Measurements from ENCODE around the gene DYNLRB2. TPM values are rescaled to one million over a fixed set of nuclear protein-coding genes. Genes with fewer than 3 reads are reported as not detected.

DYNLRB2 gene
- total RNA-seq, 2 experiments from 2014 or later, result 0.31 TPM; not detected in 1

DNA sequence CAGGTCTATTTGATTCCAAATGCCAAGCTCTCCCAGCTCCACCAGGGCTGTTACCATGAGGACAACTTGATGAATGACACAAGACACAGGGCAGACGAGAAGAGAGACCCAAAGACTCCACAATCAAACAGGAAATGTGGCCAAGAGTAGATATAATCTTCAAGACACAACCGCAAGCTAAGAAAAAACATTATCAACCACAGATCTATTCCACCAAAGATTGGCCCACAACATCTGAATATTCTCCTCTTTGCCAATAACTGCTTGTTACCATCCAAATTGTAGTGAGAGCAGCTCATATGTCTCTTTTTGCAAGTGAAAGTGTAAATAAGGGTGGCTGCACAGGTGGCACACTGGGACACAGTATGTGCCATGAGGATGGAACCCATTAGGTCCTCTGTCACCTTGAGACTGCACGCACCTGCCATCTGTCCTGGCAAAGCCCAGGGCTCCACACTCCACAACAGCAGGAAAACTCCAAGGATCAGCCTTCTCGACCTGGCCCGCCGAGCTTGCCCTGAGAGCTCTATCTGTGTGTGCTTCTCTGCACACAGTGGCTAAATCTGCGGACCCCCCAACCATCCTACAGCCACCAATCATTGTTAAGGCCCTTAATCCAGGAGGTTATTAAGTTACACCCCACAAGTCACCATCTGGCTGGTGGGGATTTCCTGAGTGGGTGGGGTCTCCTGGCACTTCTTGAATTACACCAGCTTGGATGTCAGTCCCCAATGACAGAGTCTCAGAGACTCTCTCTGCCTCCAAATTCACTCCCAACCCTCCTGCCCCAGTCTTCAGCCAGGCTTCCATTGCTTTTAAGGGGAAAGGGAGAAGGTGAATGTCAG lies 50.5 kb downstream of the DYNLRB2 start:
- intact Hi-C loops (cut with DNase I, micrococcal nuclease), result loop anchor here in 1 of 2 experiments (1.0 kb wide), 1 partner anchor 11 kb away; no protein-coding TSS in a partner anchor
- Histone ChIP-seq H3K27me3 (ENCODE audit: control insufficient read depth in 1 of 2, insufficient read depth in 2 of 2, low read length in 2 of 2) (no peaks in the 10 kb centered on the region), H3K4me3 (ENCODE audit: low read length) (peak overlapping the region; percentile 13), H3K4me1 (ENCODE audit: insufficient read depth, low read length) (peaks cover 21% of the 10 kb centered on the region), H3K9me3 (ENCODE audit: control insufficient read depth in 1 of 2, insufficient read depth in 1 of 2, low read length in 2 of 2) (no peaks in the 10 kb centered on the region), H3K27ac (ENCODE audit: low read depth in 1 of 2, low read length in 2 of 2) (no peak overlapping the region), H3K36me3 (ENCODE audit: insufficient read depth, low read length) (no peaks in the 10 kb centered on the region)
- Mint-ChIP-seq H3K4me3 (peak overlapping the region; percentile 17), H3K4me1 (ENCODE audit: low read depth) (peaks cover 24% of the 10 kb centered on the region), H3K9me3 (no peaks in the 10 kb centered on the region), H3K36me3 (ENCODE audit: low read depth) (no peaks in the 10 kb centered on the region), H3K27me3 (no peaks in the 10 kb centered on the region), H3K27ac (peak overlapping the region; percentile 13)
- peak; percentile 84 for ATAC-seq (ENCODE audit: poor library complexity)
- DNase-seq, result peak in 7 of 14 experiments; percentile 1 to 80 (median 35)
- POLR2A ChIA-PET, result interaction anchor here (1.1 to 1.8 kb wide), 6 partner anchors 11 to 208 kb away, joined by 3 to 37 read pairs (median 6); no protein-coding TSS in a partner anchor
- CTCF ChIA-PET, result interaction anchor here (1.1 kb wide), 2 partner anchors 52 to 64 kb away, joined by 3 read pairs; no protein-coding TSS in a partner anchor
- TF ChIP-seq, protein P1, sequence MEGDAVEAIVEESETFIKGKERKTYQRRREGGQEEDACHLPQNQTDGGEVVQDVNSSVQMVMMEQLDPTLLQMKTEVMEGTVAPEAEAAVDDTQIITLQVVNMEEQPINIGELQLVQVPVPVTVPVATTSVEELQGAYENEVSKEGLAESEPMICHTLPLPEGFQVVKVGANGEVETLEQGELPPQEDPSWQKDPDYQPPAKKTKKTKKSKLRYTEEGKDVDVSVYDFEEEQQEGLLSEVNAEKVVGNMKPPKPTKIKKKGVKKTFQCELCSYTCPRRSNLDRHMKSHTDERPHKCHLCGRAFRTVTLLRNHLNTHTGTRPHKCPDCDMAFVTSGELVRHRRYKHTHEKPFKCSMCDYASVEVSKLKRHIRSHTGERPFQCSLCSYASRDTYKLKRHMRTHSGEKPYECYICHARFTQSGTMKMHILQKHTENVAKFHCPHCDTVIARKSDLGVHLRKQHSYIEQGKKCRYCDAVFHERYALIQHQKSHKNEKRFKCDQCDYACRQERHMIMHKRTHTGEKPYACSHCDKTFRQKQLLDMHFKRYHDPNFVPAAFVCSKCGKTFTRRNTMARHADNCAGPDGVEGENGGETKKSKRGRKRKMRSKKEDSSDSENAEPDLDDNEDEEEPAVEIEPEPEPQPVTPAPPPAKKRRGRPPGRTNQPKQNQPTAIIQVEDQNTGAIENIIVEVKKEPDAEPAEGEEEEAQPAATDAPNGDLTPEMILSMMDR (IDR thresholded peaks at IDR 0.05), result no peak

DNA sequence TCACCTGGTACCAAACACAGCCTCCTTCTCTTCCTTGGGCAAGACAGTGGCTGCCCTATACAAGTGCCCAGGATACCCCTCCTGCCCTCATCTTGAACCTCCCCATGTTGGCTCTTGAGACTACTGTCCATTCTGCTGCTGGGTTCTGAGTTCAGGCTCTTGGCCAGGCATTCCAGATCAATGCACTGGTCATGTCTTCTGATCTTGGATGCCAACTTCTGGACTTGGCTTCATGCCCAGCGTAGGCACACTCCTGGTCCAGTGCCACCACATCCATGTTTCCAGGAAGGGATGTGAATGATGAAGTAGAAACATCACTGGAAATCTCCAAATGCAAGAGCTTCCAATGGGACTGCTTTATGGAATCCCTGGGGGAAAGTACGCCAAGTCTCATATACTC lies 51.5 kb downstream of the DYNLRB2 start:
- CTCF ChIA-PET, result no interaction called here
- Histone ChIP-seq H3K36me3 (ENCODE audit: insufficient read depth, low read length) (no peaks in the 10 kb centered on the region), H3K27me3 (ENCODE audit: control insufficient read depth in 1 of 2, insufficient read depth in 2 of 2, low read length in 2 of 2) (no peaks in the 10 kb centered on the region), H3K4me3 (ENCODE audit: low read length) (no peak overlapping the region), H3K9me3 (ENCODE audit: control insufficient read depth in 1 of 2, insufficient read depth in 1 of 2, low read length in 2 of 2) (no peaks in the 10 kb centered on the region), H3K4me1 (ENCODE audit: insufficient read depth, low read length) (peaks cover 21% of the 10 kb centered on the region), H3K27ac (ENCODE audit: low read depth in 1 of 2, low read length in 2 of 2) (no peak overlapping the region)
- DNase-seq (no peak), ATAC-seq (ENCODE audit: poor library complexity) (no peak)
- intact Hi-C loops (cut with DNase I, micrococcal nuclease), result no loop called here
- Mint-ChIP-seq H3K27ac (no peak overlapping the region), H3K4me3 (no peak overlapping the region), H3K9me3 (no peaks in the 10 kb centered on the region), H3K4me1 (ENCODE audit: low read depth) (peaks cover 24% of the 10 kb centered on the region), H3K27me3 (no peaks in the 10 kb centered on the region), H3K36me3 (ENCODE audit: low read depth) (no peaks in the 10 kb centered on the region)
- POLR2A ChIA-PET, result interaction anchor here (0.6 to 1.1 kb wide), 2 partner anchors 65 to 301 kb away, joined by 4 to 5 read pairs; no protein-coding TSS in a partner anchor
- TF ChIP-seq, protein P1 (IDR thresholded peaks at IDR 0.05), result no peak

DNA sequence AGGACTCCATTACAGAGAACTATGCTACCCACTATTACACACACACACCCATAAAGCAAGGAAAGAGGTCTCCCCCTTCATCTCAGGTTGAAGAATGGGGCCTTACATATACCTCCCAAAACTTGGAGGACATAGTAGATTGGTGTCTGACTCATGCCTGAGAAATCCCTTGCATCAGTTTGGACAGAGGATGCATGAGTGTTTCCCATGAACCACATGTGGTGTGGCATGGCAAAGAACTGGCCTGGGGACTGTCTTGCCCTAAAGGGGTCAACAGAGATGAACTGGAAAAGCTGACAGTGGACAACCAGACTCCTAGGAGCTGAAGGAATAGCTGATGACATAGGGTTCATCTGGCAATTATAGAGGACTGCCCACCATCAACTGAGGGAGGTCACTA lies 54.0 kb downstream of the DYNLRB2 start:
- Mint-ChIP-seq H3K27ac (no peak overlapping the region), H3K4me1 (ENCODE audit: low read depth) (peaks cover 18% of the 10 kb centered on the region), H3K27me3 (no peaks in the 10 kb centered on the region), H3K4me3 (no peak overlapping the region), H3K36me3 (ENCODE audit: low read depth) (no peaks in the 10 kb centered on the region), H3K9me3 (no peaks in the 10 kb centered on the region)
- DNase-seq (no peak), ATAC-seq (ENCODE audit: poor library complexity) (no peak)
- intact Hi-C loops (cut with DNase I, micrococcal nuclease), result no loop called here
- no peaks in the 10 kb centered on the region for H3K9me3 ChIP-seq (ENCODE audit: control insufficient read depth in 1 of 2, insufficient read depth in 1 of 2, low read length in 2 of 2)
- H3K27ac ChIP-seq (ENCODE audit: low read depth in 1 of 2, low read length in 2 of 2), result no peak overlapping the region
- CTCF ChIA-PET, result no interaction called here
- POLR2A ChIA-PET, result no interaction called here
- H3K4me3 ChIP-seq (ENCODE audit: low read length), result no peak overlapping the region
- H3K36me3 ChIP-seq (ENCODE audit: insufficient read depth, low read length), result no peaks in the 10 kb centered on the region
- peaks cover 21% of the 10 kb centered on the region for H3K4me1 ChIP-seq (ENCODE audit: insufficient read depth, low read length)
- H3K27me3 ChIP-seq (ENCODE audit: control insufficient read depth in 1 of 2, insufficient read depth in 2 of 2, low read length in 2 of 2), result no peaks in the 10 kb centered on the region
- TF ChIP-seq, protein P1 (IDR thresholded peaks at IDR 0.05), result no peak
